Upper lobe of left lung (tissue), 6 donors: ENCODE measurements around the gene KCNIP1. TPM values are rescaled to one million over a fixed set of nuclear protein-coding genes. Genes with fewer than 3 reads are reported as not detected.

Experiments used
- ATAC-seq, 2 donors: fragments of 200-7000 bp; cut with Tn5 transposase; one replicate each; pipeline ENCODE4 v1.9.1; 2022; ENCODE audit warnings: mild to moderate bottlenecking in 2 of 2, moderate library complexity in 2 of 2; ENCODE audit not compliant: low FRiP score in 2 of 2
- DNase-seq, 2 donors: peaks; one replicate each; pipeline ENCODE4 v3.0.0-alpha.2; 2019 to 2020
- H3K27ac ChIP-seq, 4 donors: fragments of 200-600 bp; sonication (generic); one replicate each; pipeline ENCODE4 v1.5.1; 2016 to 2019
- H3K27me3 ChIP-seq, 4 donors: fragments of 200-600 bp; sonication (generic); one replicate each; pipeline ENCODE4 v1.5.1; 2017 to 2019
- H3K36me3 ChIP-seq, 4 donors: fragments of 200-600 bp; sonication (generic); one replicate each; pipeline ENCODE4 v1.5.1; 2016 to 2019
- H3K4me1 ChIP-seq, 4 donors: fragments of 200-600 bp; sonication (generic); one replicate each; pipeline ENCODE4 v1.5.1; 2018 to 2019
- H3K4me3 ChIP-seq, 4 donors: fragments of 200-600 bp; sonication (generic); one replicate each; pipeline ENCODE4 v1.5.1; 2017 to 2019; ENCODE audit warnings: mild to moderate bottlenecking in 2 of 4, moderate library complexity in 1 of 4
- H3K9me3 ChIP-seq, 4 donors: fragments of 200-600 bp; sonication (generic); one replicate each; pipeline ENCODE4 v1.5.1; 2018 to 2019
- EP300 ChIP-seq, 4 donors: sonication (generic); formaldehyde crosslinking; IDR thresholded peaks; one replicate each; pipeline ENCODE4 v1.5.1; 2017; ENCODE audit warnings: antibody characterized with exemption in 4 of 4, control low read depth in 2 of 4
- POLR2A ChIP-seq, 4 donors: fragments of 450-650 bp; IDR thresholded peaks; one replicate each; pipeline ENCODE4 v1.5.1; 2016 to 2017; ENCODE audit warnings: antibody characterized with exemption in 4 of 4, mild to moderate bottlenecking in 2 of 4
- POLR2AphosphoS5 ChIP-seq, 2 donors: sonication (generic); formaldehyde crosslinking; IDR thresholded peaks; one replicate each; pipeline ENCODE4 v1.5.1; 2017; ENCODE audit warnings: antibody characterized with exemption in 2 of 2
- WGBS, 2 donors: methylation state at CpG; one replicate each; pipeline ENCODE4 v1.1.5; 2017 to 2018; 5-methylcytosine and 5-hydroxymethylcytosine counted together
- total RNA-seq, 6 donors: library from RNA; depleted of rRNA in 4 of 6; stranded (reverse); fragments of >200 nt in 4 of 6; gene quantifications; one replicate each; pipeline versions ENCODE4 v1.1.0 to v1.2.1, GENCODE V29; 2016 to 2021
- TF ChIP-seq, protein P1 (sequence below), 6 experiments: fragments of 450-650 bp in 4 of 6; fragments of 200-600 bp in 2 of 6; sonication (generic) in 2 of 6; IDR thresholded peaks; one replicate each; pipeline ENCODE4 v1.5.1; 2016 to 2019; ENCODE audit warnings: antibody characterized with exemption in 6 of 6
- donor health status: DM: no; HTN: no; CAD: no; lungs with moderate emphysema.
- donor health status: DM: no; HTN: yes; CAD: no; lungs with severe emphysema.

Gene KCNIP1
- total RNA-seq, 6 donors from 2014 or later = 1.9 to 3.3 (median 2.9) TPM; not detected in 1

DNA sequence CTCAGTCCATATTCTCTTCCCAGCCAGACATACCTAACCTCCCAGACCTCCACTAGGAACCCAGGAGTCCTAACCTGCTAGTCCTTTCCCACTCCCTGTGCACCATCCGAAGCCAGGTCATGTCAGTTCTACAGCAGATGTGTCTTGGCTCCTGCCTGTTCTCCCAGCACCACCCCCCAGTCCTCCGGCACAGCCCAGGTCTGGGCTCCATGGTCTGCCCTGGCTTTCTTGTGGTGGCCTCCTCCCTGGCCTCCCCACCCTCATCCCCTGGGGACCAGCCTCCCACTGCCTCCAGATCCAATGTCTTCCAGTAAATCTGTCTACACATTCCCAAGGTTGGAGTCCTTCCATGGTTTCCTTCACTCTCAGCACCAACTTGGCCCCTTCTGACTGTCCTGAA is 20.0 kb downstream of the KCNIP1 start:
- Histone ChIP-seq H3K36me3 (no peaks in the 10 kb centered on the region), H3K4me1 (no peaks in the 10 kb centered on the region), H3K27me3 (no peaks in the 10 kb centered on the region), H3K4me3 (no peak overlapping the region), H3K27ac (no peak overlapping the region), H3K9me3 (no peaks in the 10 kb centered on the region)
- DNase-seq (no peak), ATAC-seq (no peak)
- 100% methylated on average over 2 of the region's 2 CpGs for WGBS, 2 donors
- TF ChIP-seq, protein P1, sequence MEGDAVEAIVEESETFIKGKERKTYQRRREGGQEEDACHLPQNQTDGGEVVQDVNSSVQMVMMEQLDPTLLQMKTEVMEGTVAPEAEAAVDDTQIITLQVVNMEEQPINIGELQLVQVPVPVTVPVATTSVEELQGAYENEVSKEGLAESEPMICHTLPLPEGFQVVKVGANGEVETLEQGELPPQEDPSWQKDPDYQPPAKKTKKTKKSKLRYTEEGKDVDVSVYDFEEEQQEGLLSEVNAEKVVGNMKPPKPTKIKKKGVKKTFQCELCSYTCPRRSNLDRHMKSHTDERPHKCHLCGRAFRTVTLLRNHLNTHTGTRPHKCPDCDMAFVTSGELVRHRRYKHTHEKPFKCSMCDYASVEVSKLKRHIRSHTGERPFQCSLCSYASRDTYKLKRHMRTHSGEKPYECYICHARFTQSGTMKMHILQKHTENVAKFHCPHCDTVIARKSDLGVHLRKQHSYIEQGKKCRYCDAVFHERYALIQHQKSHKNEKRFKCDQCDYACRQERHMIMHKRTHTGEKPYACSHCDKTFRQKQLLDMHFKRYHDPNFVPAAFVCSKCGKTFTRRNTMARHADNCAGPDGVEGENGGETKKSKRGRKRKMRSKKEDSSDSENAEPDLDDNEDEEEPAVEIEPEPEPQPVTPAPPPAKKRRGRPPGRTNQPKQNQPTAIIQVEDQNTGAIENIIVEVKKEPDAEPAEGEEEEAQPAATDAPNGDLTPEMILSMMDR (IDR thresholded peaks at IDR 0.05) = no peak
- TF ChIP-seq POLR2A (IDR thresholded peaks at IDR 0.05) (no peak), EP300 (IDR thresholded peaks at IDR 0.05) (no peak), POLR2AphosphoS5 (IDR thresholded peaks at IDR 0.05) (no peak)

GRCh38 chr5:170524576-170524975 is 20.8 kb downstream of the KCNIP1 start:
- no peak overlapping the region for H3K27ac ChIP-seq
- H3K4me3 ChIP-seq = no peak overlapping the region
- no peaks in the 10 kb centered on the region for H3K27me3 ChIP-seq
- DNase-seq (no peak), ATAC-seq (no peak)
- no peak for TF ChIP-seq EP300 (IDR thresholded peaks at IDR 0.05)
- TF ChIP-seq POLR2AphosphoS5 (IDR thresholded peaks at IDR 0.05) = no peak
- TF ChIP-seq, protein P1 (IDR thresholded peaks at IDR 0.05) = no peak
- no peak for TF ChIP-seq POLR2A (IDR thresholded peaks at IDR 0.05)
- no peaks in the 10 kb centered on the region for H3K4me1 ChIP-seq
- no peaks in the 10 kb centered on the region for H3K9me3 ChIP-seq
- WGBS, 2 donors = 90 to 97% methylated on average over 2 to 3 of the region's 3 CpGs
- no peaks in the 10 kb centered on the region for H3K36me3 ChIP-seq

DNA sequence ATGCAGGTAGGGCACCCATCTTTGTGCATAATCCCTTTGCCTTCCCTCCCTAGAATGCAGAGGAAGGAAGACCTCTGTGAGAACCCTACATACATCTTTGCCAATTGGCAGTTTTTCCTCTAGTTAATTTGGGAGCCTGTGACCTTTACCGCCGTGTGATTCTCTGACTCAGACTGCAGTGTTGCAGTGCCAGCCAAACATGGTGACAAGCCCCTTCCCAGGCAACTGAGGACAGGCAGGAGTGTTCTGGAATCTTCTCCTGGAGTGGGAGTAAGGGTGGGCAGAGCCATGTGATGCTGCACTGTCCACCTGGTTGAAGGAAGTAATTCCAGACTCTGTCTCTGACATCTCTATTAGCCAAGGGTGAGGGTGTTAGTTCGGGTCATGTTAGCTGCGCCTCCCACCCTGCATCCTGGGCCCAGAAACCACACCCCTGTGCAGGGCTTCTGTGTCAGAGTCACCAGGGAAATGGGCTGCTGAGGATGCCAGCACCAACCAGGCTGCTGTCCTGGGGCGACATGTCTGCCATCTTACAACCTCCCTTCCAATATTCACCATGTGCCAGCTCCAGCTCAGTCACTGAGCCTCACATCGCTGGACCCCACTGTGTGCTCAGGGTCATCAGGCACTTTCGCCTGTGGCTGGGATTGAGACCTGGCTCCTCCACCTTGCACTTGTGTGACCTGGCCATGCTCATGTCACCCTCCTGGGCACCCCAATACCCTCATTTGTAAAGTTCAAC is 21.8 kb downstream of the KCNIP1 start:
- Histone ChIP-seq H3K4me3 (no peak overlapping the region), H3K9me3 (no peaks in the 10 kb centered on the region), H3K27me3 (no peaks in the 10 kb centered on the region), H3K4me1 (no peaks in the 10 kb centered on the region), H3K36me3 (no peaks in the 10 kb centered on the region), H3K27ac (no peak overlapping the region)
- ATAC-seq = no peak
- no peak for DNase-seq
- WGBS, 2 donors = 84 to 95% methylated on average over 7 of the region's 7 CpGs
- TF ChIP-seq, protein P1 (IDR thresholded peaks at IDR 0.05) = no peak
- TF ChIP-seq POLR2AphosphoS5 (IDR thresholded peaks at IDR 0.05) = no peak
- TF ChIP-seq POLR2A (IDR thresholded peaks at IDR 0.05) = no peak
- TF ChIP-seq EP300 (IDR thresholded peaks at IDR 0.05) = no peak

DNA sequence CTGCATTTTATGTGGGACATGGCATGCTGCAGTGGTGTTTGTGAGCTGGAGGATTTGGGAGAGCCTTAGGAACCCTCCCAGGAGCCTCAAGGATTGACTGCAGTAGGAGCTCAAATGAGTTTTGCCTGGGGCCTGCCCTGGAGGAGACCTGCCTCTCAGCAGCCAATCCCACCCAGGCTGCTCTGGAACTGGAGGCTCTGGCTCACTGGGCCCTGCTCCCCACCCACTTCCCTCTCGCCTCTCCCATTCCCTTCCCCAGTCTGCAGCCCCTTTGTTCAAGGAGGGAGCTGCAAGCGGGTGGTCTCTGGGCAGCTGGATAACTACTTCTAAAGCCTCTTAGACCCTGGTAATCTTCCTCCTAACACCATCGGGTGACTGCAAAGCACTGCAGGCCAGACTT is 24.2 kb downstream of the KCNIP1 start:
- no peak for ATAC-seq
- no peak for DNase-seq
- no peaks in the 10 kb centered on the region for H3K36me3 ChIP-seq
- 91 to 96% methylated on average over 3 of the region's 3 CpGs for WGBS, 2 donors
- H3K4me1 ChIP-seq = no peaks in the 10 kb centered on the region
- H3K27me3 ChIP-seq = no peaks in the 10 kb centered on the region
- H3K4me3 ChIP-seq = no peak overlapping the region
- H3K9me3 ChIP-seq = no peaks in the 10 kb centered on the region
- H3K27ac ChIP-seq = no peak overlapping the region
- no peak for TF ChIP-seq POLR2A (IDR thresholded peaks at IDR 0.05)
- TF ChIP-seq, protein P1 (IDR thresholded peaks at IDR 0.05) = no peak
- no peak for TF ChIP-seq POLR2AphosphoS5 (IDR thresholded peaks at IDR 0.05)
- TF ChIP-seq EP300 (IDR thresholded peaks at IDR 0.05) = no peak

- DNase-seq (no peak), ATAC-seq (no peak)
- Histone ChIP-seq H3K27me3 (no peaks in the 10 kb centered on the region), H3K36me3 (no peaks in the 10 kb centered on the region), H3K9me3 (no peaks in the 10 kb centered on the region), H3K4me1 (no peaks in the 10 kb centered on the region), H3K4me3 (no peak overlapping the region), H3K27ac (no peak overlapping the region)
- WGBS, 2 donors = 85 to 100% methylated on average over 1 of the region's 1 CpG
- TF ChIP-seq, protein P1 (IDR thresholded peaks at IDR 0.05) = no peak
- no peak for TF ChIP-seq POLR2A (IDR thresholded peaks at IDR 0.05)
- TF ChIP-seq EP300 (IDR thresholded peaks at IDR 0.05) = no peak
- no peak for TF ChIP-seq POLR2AphosphoS5 (IDR thresholded peaks at IDR 0.05)
Measured at GRCh38 chr5:170528976-170529375, 25.2 kb downstream of the KCNIP1 start.
